ENCODE measurements around the gene CORO2B. TPM values are rescaled to one million over a fixed set of nuclear protein-coding genes. Genes with fewer than 3 reads are reported as not detected.

The CORO2B gene
- total and polyA plus RNA-seq, 9 of the 15 experiments (the other 6 are each of a cell fraction or from before 2014, with no cell fraction given): not detected

DNA sequence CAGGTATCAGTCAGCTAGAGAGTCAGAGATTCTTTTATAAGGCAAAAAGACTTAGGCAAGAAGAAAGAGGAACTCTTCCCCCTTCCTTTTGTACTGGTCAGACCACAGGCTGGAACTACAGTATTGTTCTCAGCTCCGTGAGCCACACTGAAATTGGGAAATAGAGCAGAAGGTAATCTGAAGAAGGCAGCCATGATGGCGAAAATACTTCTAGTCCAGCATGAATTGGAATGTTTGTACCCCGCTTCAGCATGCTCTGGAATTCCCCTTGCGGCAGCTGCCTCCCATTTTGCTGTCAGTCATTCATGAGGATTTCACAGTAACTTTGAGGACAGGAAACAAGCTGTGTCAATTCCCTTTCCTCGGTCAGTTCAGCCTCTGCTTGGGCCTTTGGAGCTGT, 96.2 kb downstream of the CORO2B start:
- TF ChIP-seq, protein P1, sequence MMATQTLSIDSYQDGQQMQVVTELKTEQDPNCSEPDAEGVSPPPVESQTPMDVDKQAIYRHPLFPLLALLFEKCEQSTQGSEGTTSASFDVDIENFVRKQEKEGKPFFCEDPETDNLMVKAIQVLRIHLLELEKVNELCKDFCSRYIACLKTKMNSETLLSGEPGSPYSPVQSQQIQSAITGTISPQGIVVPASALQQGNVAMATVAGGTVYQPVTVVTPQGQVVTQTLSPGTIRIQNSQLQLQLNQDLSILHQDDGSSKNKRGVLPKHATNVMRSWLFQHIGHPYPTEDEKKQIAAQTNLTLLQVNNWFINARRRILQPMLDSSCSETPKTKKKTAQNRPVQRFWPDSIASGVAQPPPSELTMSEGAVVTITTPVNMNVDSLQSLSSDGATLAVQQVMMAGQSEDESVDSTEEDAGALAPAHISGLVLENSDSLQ (IDR thresholded peaks at IDR 0.05): no peak
- TF ChIP-seq ZNF3 (CRISPR knock-in tag; IDR thresholded peaks at IDR 0.05) (no peak), STAT5A (IDR thresholded peaks at IDR 0.05; ENCODE audit: borderline replicate concordance, low read length) (no peak)
- H3K9ac ChIP-seq (ENCODE audit: insufficient read depth in 1 of 2, low read depth in 2 of 2, low read length in 2 of 2): no peak overlapping the region
- FAIRE-seq (no peak), DNase-seq (ENCODE audit: extremely low read depth in 1 of 4, low spot score in 3 of 4) (no peak), ATAC-seq (no peak)
- no peaks in the 10 kb centered on the region for H3K9me3 ChIP-seq (replicated peaks; ENCODE audit: control insufficient read depth, insufficient read depth, low read depth, low read length)
- H3K27me3 ChIP-seq (ENCODE audit: control insufficient read depth in 2 of 2, insufficient read depth in 2 of 2, low read length in 2 of 2): peaks cover 8 to 42% of the 10 kb centered on the region in 2 experiments; a peak in 3 of 5 replicates
- in situ Hi-C loops (cut with MboI): loop anchor here (5.0 kb wide), 1 partner anchor 123 kb away; no protein-coding TSS in a partner anchor
- no peak overlapping the region for H2AFZ ChIP-seq (ENCODE audit: low read depth, low read length)
- POLR2A ChIA-PET: interaction anchor here (0.7 to 1.4 kb wide), 2 partner anchors 29 to 211 kb away, joined by 3 to 4 read pairs; no protein-coding TSS in a partner anchor
- no peaks in the 10 kb centered on the region for H3K4me1 ChIP-seq (replicated peaks in 1 of 2; ENCODE audit: control insufficient read depth in 2 of 2, insufficient read depth in 2 of 2, low read length in 2 of 2)
- intact Hi-C loops (cut with micrococcal nuclease): loop anchor here (1.0 to 5.0 kb wide), 4 partner anchors 121 to 368 kb away; no protein-coding TSS in a partner anchor
- peaks cover 3% of the 10 kb centered on the region for H3K9me1 ChIP-seq (ENCODE audit: control insufficient read depth, insufficient read depth, low read length)
- CTCF ChIA-PET (ENCODE audit: low intra/inter-chr PET ratio): interaction anchor here (1.5 to 3.0 kb wide), 3 partner anchors 115 to 368 kb away, joined by 8 to 28 read pairs (median 11); no protein-coding TSS in a partner anchor
- BruUV-seq (replicated peaks): no TSS peak
- WGBS (ENCODE audit: insufficient coverage, low coverage, missing lambda C conversion rate): 0% methylated on average over 5 of the region's 5 CpGs
- H3K79me2 ChIP-seq (ENCODE audit: control insufficient read depth, insufficient read depth, low read length): no peaks in the 10 kb centered on the region
- H3K27ac ChIP-seq (ENCODE audit: extremely low read depth, low read depth, low read length): no peak overlapping the region
- H3K36me3 ChIP-seq (ENCODE audit: control insufficient read depth, insufficient read depth, low read length): no peaks in the 10 kb centered on the region
- H3K4me3 ChIP-seq: no peak overlapping the region
- H4K20me1 ChIP-seq (replicated peaks; ENCODE audit: control insufficient read depth, insufficient read depth, low read length): no peaks in the 10 kb centered on the region
- no peak overlapping the region for H3K4me2 ChIP-seq (ENCODE audit: insufficient read depth, low read length)

DNA sequence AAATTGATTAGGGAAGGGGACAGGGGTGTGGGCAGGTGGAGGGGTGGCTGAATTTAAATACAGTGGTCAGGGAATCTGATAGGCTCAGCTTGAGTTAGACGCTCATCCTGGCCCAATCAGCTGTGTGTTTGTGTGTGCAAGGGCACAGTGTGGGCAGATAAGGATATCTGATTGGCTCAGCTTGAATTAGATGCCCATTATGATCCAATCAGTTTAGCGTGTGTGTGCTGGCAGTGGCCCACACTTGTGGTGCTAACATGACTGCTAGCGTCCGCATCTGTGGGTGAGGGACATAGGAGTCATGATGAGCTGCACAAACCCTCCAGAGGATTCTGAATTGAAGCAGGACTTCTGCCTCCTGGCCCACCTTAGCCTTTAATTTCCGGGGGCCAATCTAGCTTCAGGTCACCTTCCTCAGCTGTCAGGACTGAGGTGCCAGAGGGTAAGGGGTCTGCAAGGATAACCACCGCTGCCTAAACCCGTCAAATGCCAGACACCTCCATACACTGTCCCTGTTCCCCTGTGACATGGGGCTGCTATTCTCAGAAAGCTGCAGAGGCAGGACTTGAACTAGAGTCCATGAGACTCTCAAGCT, 97.3 kb downstream of the CORO2B start:
- ChIA-PET POLR2A (interaction anchor here (0.6 to 1.4 kb wide), 3 partner anchors 18 to 387 kb away, joined by 3 to 4 read pairs (median 3); no protein-coding TSS in a partner anchor), CTCF (ENCODE audit: low intra/inter-chr PET ratio) (no interaction called here)
- no peak overlapping the region for H2AFZ ChIP-seq (ENCODE audit: low read depth, low read length)
- BruUV-seq (replicated peaks): no TSS peak
- H3K9ac ChIP-seq (ENCODE audit: insufficient read depth in 1 of 2, low read depth in 2 of 2, low read length in 2 of 2): no peak overlapping the region
- H3K9me1 ChIP-seq (ENCODE audit: control insufficient read depth, insufficient read depth, low read length): peaks cover 3% of the 10 kb centered on the region
- intact Hi-C loops (cut with micrococcal nuclease): no loop called here
- no peaks in the 10 kb centered on the region for H4K20me1 ChIP-seq (replicated peaks; ENCODE audit: control insufficient read depth, insufficient read depth, low read length)
- DNase-seq (ENCODE audit: extremely low read depth in 1 of 4, low spot score in 3 of 4) (no peak), ATAC-seq (no peak), FAIRE-seq (no peak)
- no peaks in the 10 kb centered on the region for H3K9me3 ChIP-seq (replicated peaks; ENCODE audit: control insufficient read depth, insufficient read depth, low read depth, low read length)
- no peaks in the 10 kb centered on the region for H3K4me1 ChIP-seq (replicated peaks in 1 of 2; ENCODE audit: control insufficient read depth in 2 of 2, insufficient read depth in 2 of 2, low read length in 2 of 2)
- H3K4me3 ChIP-seq: no peak overlapping the region
- H3K27ac ChIP-seq (ENCODE audit: extremely low read depth, low read depth, low read length): no peak overlapping the region
- WGBS (ENCODE audit: insufficient coverage, low coverage, missing lambda C conversion rate): 2% methylated on average over 7 of the region's 7 CpGs
- H3K27me3 ChIP-seq (ENCODE audit: control insufficient read depth in 2 of 2, insufficient read depth in 2 of 2, low read length in 2 of 2): peaks cover 8 to 42% of the 10 kb centered on the region in 2 experiments; a peak in 3 of 5 replicates
- no peaks in the 10 kb centered on the region for H3K79me2 ChIP-seq (ENCODE audit: control insufficient read depth, insufficient read depth, low read length)
- H3K4me2 ChIP-seq (ENCODE audit: insufficient read depth, low read length): no peak overlapping the region
- no peaks in the 10 kb centered on the region for H3K36me3 ChIP-seq (ENCODE audit: control insufficient read depth, insufficient read depth, low read length)
- in situ Hi-C loops (cut with MboI): no loop called here
- TF ChIP-seq, protein P2, sequence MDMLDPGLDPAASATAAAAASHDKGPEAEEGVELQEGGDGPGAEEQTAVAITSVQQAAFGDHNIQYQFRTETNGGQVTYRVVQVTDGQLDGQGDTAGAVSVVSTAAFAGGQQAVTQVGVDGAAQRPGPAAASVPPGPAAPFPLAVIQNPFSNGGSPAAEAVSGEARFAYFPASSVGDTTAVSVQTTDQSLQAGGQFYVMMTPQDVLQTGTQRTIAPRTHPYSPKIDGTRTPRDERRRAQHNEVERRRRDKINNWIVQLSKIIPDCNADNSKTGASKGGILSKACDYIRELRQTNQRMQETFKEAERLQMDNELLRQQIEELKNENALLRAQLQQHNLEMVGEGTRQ (CRISPR knock-in tag; IDR thresholded peaks at IDR 0.05): no peak

Data from K562 (cell line).